ENCODE measurements around the gene ZDHHC1.

ZDHHC1 gene

DNA sequence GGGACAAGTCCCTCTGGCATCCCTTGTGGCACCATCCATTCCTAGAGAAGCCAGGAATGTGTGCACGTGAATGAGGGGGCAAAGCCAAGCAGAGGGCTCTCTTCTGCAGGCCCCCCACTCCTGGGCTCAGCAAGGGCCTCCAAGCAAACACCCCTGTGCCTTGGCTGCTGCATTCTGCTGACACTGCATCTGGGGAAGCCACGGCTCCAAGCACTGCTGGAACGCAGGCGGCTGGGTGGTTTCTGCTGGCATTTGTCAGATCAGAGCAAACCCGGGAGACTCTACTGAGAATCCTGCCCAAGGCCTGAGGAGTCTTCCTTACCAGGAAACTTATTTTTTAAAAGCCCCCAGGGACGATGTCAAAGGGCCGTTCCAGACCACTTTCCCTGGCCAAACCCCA lies 41.3 kb upstream of the ZDHHC1 start:
- peaks cover 22% of the 10 kb centered on the region for H3K4me1 ChIP-seq (ENCODE audit: control insufficient read depth, insufficient read depth, low read length)
- no peaks in the 10 kb centered on the region for H3K27me3 ChIP-seq (ENCODE audit: control insufficient read depth, insufficient read depth, low read length)
- no peak overlapping the region for H3K4me3 ChIP-seq (ENCODE audit: low read length)
- H3K4me2 ChIP-seq (ENCODE audit: low read length) = no peak overlapping the region
- no peak overlapping the region for H3K9ac ChIP-seq (ENCODE audit: low read depth, low read length)
- no peaks in the 10 kb centered on the region for H3K9me3 ChIP-seq (replicated peaks; ENCODE audit: low read length)
- H3K36me3 ChIP-seq (ENCODE audit: insufficient read depth, low read length) = peaks cover 17% of the 10 kb centered on the region

DNA sequence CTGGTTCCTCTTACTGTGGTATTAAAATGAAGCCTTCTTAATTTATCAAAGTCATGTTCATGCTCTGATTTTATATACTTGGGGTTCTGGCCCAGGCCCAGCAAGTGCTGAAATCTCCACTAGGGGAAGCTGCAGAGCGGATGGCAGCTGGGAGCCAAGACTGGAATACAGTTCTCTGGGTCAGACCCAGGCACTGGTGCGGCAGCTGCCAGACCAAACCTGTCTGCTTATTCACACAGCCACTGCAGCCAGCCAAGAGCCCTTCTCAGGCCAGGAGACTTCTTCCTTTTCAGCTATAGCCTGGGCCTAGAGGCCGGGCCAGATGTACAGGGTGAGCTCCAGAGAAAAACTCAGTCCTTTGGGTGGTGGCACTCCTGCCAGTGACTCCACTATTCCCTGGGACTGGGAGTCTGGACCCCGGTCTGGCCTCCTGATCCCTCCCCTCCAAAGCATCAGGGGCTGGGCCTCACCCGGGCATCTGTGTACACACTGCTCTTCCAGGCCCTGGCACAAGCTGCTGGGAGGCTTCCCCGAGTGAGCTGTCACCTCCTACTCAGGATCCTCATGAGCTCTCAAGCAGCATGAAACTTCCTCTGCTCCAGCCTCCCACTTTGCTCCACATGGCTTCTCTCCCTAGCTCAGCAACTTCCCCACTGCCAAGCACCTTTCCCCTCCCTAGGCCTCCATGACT lies 40.3 kb upstream of the ZDHHC1 start:
- H3K9ac ChIP-seq (ENCODE audit: low read depth, low read length) = no peak overlapping the region
- H3K4me1 ChIP-seq (ENCODE audit: control insufficient read depth, insufficient read depth, low read length) = peaks cover 22% of the 10 kb centered on the region
- H3K27me3 ChIP-seq (ENCODE audit: control insufficient read depth, insufficient read depth, low read length) = no peaks in the 10 kb centered on the region
- H3K4me3 ChIP-seq (ENCODE audit: low read length) = no peak overlapping the region
- no peaks in the 10 kb centered on the region for H3K9me3 ChIP-seq (replicated peaks; ENCODE audit: low read length)
- H3K36me3 ChIP-seq (ENCODE audit: insufficient read depth, low read length) = peaks cover 27% of the 10 kb centered on the region
- no peak overlapping the region for H3K4me2 ChIP-seq (ENCODE audit: low read length)

DNA sequence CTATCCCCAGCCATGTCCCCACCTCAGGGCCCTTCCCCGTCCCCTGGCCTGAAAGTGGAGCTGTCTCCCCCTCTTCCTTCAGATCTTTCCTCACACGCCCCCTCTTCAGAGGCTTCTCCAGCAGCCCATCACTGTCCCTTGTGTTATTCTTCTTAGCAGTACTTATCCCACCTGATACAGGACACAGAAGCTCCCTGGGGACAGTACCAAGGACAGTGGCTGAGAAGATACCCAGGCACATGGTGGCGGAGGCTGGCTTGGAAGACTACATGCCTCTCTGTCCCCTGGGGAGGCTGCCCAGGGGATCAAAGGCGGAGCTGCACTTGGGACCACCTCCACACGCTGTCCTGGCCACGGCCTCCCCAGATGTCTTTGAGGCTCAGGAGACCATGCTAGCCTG lies 38.6 kb upstream of the ZDHHC1 start:
- Histone ChIP-seq H3K4me1 (ENCODE audit: control insufficient read depth, insufficient read depth, low read length) (peaks cover 18% of the 10 kb centered on the region), H3K9me3 (replicated peaks; ENCODE audit: low read length) (no peaks in the 10 kb centered on the region), H3K27me3 (ENCODE audit: control insufficient read depth, insufficient read depth, low read length) (no peaks in the 10 kb centered on the region), H3K4me2 (ENCODE audit: low read length) (no peak overlapping the region), H3K4me3 (ENCODE audit: low read length) (no peak overlapping the region), H3K9ac (ENCODE audit: low read depth, low read length) (no peak overlapping the region), H3K36me3 (ENCODE audit: insufficient read depth, low read length) (peaks cover 24% of the 10 kb centered on the region)

DNA sequence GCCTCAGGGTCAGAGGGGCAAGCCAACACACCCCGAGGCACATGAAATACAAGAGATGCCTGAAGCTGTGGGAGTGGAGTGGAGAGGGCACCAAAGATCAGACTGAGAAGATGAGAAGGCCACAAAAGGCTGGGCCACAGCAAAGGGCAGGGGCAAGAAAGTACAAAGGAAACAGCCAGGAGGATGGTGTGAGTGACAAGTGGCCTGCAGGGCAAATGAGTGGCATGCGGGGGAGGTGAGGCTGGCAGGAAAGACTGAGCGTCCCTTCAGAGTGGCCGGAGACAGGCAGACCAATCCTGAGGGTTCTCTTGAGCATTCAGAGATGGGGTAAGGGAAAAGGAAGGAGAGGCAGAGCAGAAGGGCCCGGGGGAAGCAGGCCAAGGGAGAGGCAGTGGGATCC lies 37.8 kb upstream of the ZDHHC1 start:
- no peak overlapping the region for H3K4me3 ChIP-seq (ENCODE audit: low read length)

DNA sequence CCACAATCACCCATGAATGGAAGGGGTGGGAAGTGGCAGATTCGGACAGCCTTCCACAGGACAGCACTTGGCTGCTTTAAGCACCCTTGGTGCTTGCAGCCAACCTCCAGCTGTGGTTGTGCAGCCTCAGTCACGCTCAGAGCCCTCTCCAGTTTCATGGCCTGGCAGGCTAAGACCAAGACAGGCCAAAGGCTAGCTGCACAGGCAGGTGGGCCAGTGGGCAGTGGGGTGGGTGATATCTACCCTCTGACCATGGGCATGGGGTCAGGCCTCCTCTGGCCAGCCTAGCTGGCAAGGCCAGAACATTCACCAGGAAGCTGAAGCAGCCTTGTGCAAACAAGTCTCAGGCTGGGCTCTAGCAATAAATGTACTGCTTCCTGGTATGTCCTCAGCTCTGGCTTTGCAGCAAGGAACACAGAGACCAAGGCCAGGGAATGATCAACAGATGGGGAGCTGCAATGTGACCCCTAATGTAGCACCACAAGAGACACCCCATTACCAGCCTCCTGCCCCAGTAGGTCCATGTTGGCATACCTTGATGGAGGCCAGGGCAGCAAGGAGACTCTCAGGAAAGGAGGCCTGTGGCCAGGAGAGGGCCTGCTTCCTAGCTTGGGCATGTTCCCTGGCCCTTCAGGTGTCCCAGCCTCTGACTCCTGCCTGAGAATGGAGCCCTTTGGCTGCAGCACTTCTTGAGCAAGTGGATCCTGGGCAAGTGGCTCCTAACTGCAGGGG lies 35.6 kb upstream of the ZDHHC1 start:
- H3K9me3 ChIP-seq (replicated peaks; ENCODE audit: low read length) = no peaks in the 10 kb centered on the region
- H3K4me1 ChIP-seq (ENCODE audit: control insufficient read depth, insufficient read depth, low read length) = peaks cover 6% of the 10 kb centered on the region
- no peaks in the 10 kb centered on the region for H3K27me3 ChIP-seq (ENCODE audit: control insufficient read depth, insufficient read depth, low read length)
- H3K4me2 ChIP-seq (ENCODE audit: low read length) = no peak overlapping the region
- H3K36me3 ChIP-seq (ENCODE audit: insufficient read depth, low read length) = peaks cover 35% of the 10 kb centered on the region
- no peak overlapping the region for H3K9ac ChIP-seq (ENCODE audit: low read depth, low read length)
- H3K4me3 ChIP-seq (ENCODE audit: low read length) = no peak overlapping the region

More for the DNA sequence above, 37.8 kb upstream of the ZDHHC1 start:
- no peaks in the 10 kb centered on the region for H3K27me3 ChIP-seq (ENCODE audit: control insufficient read depth, insufficient read depth, low read length)
- peaks cover 10% of the 10 kb centered on the region for H3K4me1 ChIP-seq (ENCODE audit: control insufficient read depth, insufficient read depth, low read length)
- H3K4me2 ChIP-seq (ENCODE audit: low read length) = no peak overlapping the region
- H3K9ac ChIP-seq (ENCODE audit: low read depth, low read length) = no peak overlapping the region
- H3K36me3 ChIP-seq (ENCODE audit: insufficient read depth, low read length) = peaks cover 29% of the 10 kb centered on the region
- no peaks in the 10 kb centered on the region for H3K9me3 ChIP-seq (replicated peaks; ENCODE audit: low read length)

DNA sequence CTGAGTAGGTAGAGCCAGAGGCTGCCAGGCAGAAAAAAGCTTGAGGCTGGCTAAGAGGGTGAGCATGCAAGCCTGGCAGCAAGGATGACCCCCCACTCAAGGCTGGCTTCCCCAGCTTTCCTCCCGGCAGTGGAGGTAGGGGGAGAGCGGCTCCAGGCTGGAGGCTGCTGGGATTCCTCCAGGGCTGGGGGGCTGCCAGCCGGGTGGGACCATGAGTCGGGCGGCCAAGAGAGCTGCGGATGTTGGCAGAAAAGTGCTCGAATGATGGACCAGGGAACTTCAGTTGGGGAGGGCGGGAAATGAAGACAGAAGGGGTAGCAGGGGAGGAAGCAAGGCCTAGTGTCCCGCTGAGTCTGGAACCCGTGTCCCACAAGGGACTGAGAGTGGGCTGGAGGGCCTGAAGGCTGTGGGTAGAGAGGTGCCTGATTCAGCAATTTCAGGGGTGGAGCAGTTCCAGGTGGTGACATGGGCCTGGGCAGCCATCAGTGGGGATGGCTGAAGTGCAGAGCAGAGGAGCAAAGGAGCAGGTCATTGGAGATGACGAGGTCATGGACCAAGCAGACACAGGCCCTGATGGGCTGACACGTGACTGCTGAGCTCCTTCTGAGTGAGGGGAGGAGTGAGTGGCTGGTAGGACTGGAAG lies 34.9 kb upstream of the ZDHHC1 start:
- Histone ChIP-seq H3K4me2 (ENCODE audit: low read length) (no peak overlapping the region), H3K9me3 (replicated peaks; ENCODE audit: low read length) (no peaks in the 10 kb centered on the region), H3K4me1 (ENCODE audit: control insufficient read depth, insufficient read depth, low read length) (peaks cover 12% of the 10 kb centered on the region), H3K9ac (ENCODE audit: low read depth, low read length) (no peak overlapping the region), H3K27me3 (ENCODE audit: control insufficient read depth, insufficient read depth, low read length) (no peaks in the 10 kb centered on the region), H3K36me3 (ENCODE audit: insufficient read depth, low read length) (peaks cover 36% of the 10 kb centered on the region), H3K4me3 (ENCODE audit: low read length) (no peak overlapping the region)

DNA sequence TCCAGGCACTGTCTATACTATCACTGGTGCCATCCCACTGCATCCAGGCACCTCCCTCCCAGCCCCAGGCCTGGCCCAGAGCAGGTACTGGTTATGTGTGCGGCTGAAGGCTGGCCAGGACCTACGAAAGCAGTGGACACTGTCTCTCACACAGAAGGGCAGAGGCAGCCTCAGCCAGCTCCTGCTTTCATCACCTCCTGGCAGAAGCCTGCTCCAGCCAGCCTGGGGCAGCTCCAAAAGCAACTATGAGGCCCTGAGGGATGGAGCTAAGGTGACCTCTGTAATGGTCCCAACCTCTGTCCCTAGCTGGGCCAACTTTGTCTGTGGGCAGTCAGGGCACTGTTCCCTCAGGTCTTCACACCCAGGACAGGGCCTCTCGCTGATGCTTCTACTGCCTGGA lies 33.5 kb upstream of the ZDHHC1 start:
- H3K9me3 ChIP-seq (replicated peaks; ENCODE audit: low read length) = no peaks in the 10 kb centered on the region
- peaks cover 26% of the 10 kb centered on the region for H3K4me1 ChIP-seq (ENCODE audit: control insufficient read depth, insufficient read depth, low read length)
- H3K4me3 ChIP-seq (ENCODE audit: low read length) = no peak overlapping the region
- no peaks in the 10 kb centered on the region for H3K27me3 ChIP-seq (ENCODE audit: control insufficient read depth, insufficient read depth, low read length)
- no peak overlapping the region for H3K9ac ChIP-seq (ENCODE audit: low read depth, low read length)
- no peak overlapping the region for H3K4me2 ChIP-seq (ENCODE audit: low read length)
- H3K36me3 ChIP-seq (ENCODE audit: insufficient read depth, low read length) = peaks cover 36% of the 10 kb centered on the region

DNA sequence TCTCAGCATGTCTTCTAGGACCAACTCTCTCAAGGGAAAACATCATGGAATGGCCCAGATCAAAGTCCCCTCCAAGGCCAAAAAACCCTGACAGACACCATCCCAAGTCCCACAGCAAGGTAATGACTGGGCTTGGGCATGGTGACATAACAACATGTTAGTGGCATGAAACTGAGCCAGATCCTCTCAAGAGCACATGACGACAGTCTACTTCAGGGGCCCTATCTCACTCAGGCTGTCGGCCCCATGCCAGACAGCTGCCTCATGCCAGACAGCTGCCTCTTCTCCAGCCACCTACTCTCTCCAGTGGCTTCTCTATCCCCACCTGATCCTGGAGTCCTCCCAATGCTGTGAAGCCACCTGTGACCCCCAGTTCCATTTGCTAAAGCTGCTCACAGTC lies 33.1 kb upstream of the ZDHHC1 start:
- Histone ChIP-seq H3K9ac (ENCODE audit: low read depth, low read length) (no peak overlapping the region), H3K36me3 (ENCODE audit: insufficient read depth, low read length) (peaks cover 37% of the 10 kb centered on the region)

DNA sequence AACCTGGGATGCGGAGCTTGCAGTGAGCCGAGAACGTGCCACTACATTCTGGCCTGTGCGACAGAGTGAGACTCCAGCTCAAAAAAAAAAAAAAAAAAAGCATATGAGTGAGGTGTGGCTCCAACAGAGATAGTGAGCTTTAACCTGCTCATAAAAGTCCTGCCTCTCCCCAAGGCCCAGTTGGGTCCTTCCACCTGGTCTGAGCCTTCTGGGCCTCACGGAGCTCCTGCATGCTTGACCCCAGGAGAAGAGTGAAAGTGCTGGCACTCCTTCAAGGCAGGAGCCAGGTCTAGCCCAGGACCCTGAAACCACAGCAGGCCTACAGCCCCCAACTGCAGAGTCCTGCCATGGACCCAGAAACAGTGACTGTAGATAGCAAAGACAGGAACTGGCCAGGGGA lies 32.3 kb upstream of the ZDHHC1 start:
- Histone ChIP-seq H3K4me1 (ENCODE audit: control insufficient read depth, insufficient read depth, low read length) (peaks cover 33% of the 10 kb centered on the region), H3K4me3 (ENCODE audit: low read length) (no peak overlapping the region), H3K9me3 (replicated peaks; ENCODE audit: low read length) (no peaks in the 10 kb centered on the region), H3K36me3 (ENCODE audit: insufficient read depth, low read length) (peaks cover 42% of the 10 kb centered on the region), H3K4me2 (ENCODE audit: low read length) (no peak overlapping the region), H3K27me3 (ENCODE audit: control insufficient read depth, insufficient read depth, low read length) (no peaks in the 10 kb centered on the region), H3K9ac (ENCODE audit: low read depth, low read length) (no peak overlapping the region)

More for the DNA sequence above, 33.1 kb upstream of the ZDHHC1 start:
- H3K4me2 ChIP-seq (ENCODE audit: low read length) = no peak overlapping the region
- peaks cover 30% of the 10 kb centered on the region for H3K4me1 ChIP-seq (ENCODE audit: control insufficient read depth, insufficient read depth, low read length)
- no peaks in the 10 kb centered on the region for H3K27me3 ChIP-seq (ENCODE audit: control insufficient read depth, insufficient read depth, low read length)
- H3K9me3 ChIP-seq (replicated peaks; ENCODE audit: low read length) = no peaks in the 10 kb centered on the region
- H3K4me3 ChIP-seq (ENCODE audit: low read length) = no peak overlapping the region

DNA sequence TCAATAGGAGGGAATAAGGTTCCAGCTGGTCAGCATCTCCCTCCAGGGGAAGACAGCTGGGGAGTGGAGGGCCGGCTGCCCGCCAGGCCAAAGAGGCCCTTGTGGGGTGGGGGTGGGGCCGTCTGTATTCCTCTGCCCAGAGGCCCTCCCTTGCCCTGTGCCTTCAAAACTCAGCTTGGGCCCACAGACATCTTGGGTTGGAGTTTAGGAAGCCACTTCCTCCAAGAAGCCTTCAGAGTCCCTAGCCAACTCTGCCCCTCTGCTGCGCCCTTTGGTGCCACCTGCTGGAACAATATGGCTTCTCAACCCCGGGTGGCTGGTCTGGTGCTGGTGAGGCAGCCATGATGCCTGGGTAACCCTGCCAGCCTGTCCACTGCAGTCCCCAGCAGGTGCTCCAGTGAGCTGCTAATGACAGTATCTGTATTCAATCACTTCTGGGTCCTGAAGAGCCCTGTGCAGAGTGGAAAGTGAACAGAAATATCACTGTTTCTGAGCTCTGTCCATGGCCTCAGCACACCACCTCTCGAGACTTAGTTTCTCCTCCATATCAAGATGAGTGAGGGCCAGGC lies 31.3 kb upstream of the ZDHHC1 start:
- peaks cover 33% of the 10 kb centered on the region for H3K4me1 ChIP-seq (ENCODE audit: control insufficient read depth, insufficient read depth, low read length)
- H3K4me2 ChIP-seq (ENCODE audit: low read length) = no peak overlapping the region
- H3K9ac ChIP-seq (ENCODE audit: low read depth, low read length) = peak overlapping the region; percentile 34
- peaks cover 39% of the 10 kb centered on the region for H3K36me3 ChIP-seq (ENCODE audit: insufficient read depth, low read length)
- H3K27me3 ChIP-seq (ENCODE audit: control insufficient read depth, insufficient read depth, low read length) = no peaks in the 10 kb centered on the region
- H3K9me3 ChIP-seq (replicated peaks; ENCODE audit: low read length) = no peaks in the 10 kb centered on the region
- no peak overlapping the region for H3K4me3 ChIP-seq (ENCODE audit: low read length)

DNA sequence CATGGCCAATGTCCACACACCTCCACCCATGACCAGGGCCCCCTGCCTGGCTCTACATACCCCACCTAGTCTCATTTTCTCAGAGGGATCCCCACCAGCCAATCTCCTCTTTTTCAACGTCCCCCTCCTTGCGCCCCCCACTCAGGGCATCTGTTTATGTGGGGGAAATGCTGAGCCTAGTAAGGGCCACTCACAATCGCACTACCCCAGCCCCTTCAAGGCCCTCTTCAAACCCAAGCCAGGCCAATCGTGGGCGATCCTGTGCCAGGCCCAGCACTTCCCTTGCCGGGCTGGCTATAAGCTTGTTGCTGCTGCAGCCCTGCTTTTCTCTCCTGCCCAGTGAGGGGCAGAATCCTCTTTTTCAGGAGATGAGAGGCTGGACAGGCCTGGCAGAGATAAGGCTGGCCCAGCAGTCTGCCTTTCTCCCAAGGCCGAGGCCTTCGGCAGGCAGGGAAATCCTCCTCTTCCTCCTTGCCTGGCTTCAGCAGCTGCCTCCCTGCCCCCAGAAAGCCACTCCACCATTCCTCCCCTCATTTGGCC lies 30.8 kb upstream of the ZDHHC1 start:
- Histone ChIP-seq H3K4me1 (ENCODE audit: control insufficient read depth, insufficient read depth, low read length) (peaks cover 33% of the 10 kb centered on the region), H3K36me3 (ENCODE audit: insufficient read depth, low read length) (peaks cover 34% of the 10 kb centered on the region), H3K4me2 (ENCODE audit: low read length) (no peak overlapping the region), H3K9ac (ENCODE audit: low read depth, low read length) (peak overlapping the region; percentile 34), H3K4me3 (ENCODE audit: low read length) (no peak overlapping the region), H3K9me3 (replicated peaks; ENCODE audit: low read length) (no peaks in the 10 kb centered on the region), H3K27me3 (ENCODE audit: control insufficient read depth, insufficient read depth, low read length) (no peaks in the 10 kb centered on the region)

Measured in skeletal muscle satellite cell (primary cell).